Neural cell (in vitro differentiated cells): ENCODE data around the gene ANXA6. TPM values are rescaled to one million over a fixed set of nuclear protein-coding genes. Genes with fewer than 3 reads are reported as not detected.

ENCODE experiments used
- H2AFZ ChIP-seq: fragments of 200-600, 300-800 bp; sonication (generic), shearing (Covaris generic); 2 replicates; pipeline ENCODE4 v1.6.0; 2014; ENCODE audit warnings: low read depth, mild to moderate bottlenecking, antibody characterized with exemption, low read length, moderate library complexity
- H3F3A ChIP-seq: fragments of 200-600 bp; shearing (Covaris generic); 2 replicates; pipeline ENCODE4 v1.6.1; 2016; ENCODE audit warnings: mild to moderate bottlenecking, moderate library complexity, mixed read lengths, antibody characterized with exemption, low read length; ENCODE audit not compliant: insufficient read depth, poor library complexity, severe bottlenecking
- H3K27ac ChIP-seq: fragments of 200-600, 300-800 bp; sonication (generic), shearing (Covaris generic); 2 replicates; pipeline ENCODE4 v1.5.1; 2014; ENCODE audit warnings: mild to moderate bottlenecking, low read length, moderate library complexity
- H3K27me3 ChIP-seq: fragments of 300-800, 200-600 bp; sonication (generic), shearing (Covaris generic); 2 replicates; pipeline ENCODE4 v1.6.0; 2014; ENCODE audit warnings: mild to moderate bottlenecking, low read depth, low read length, moderate library complexity; ENCODE audit not compliant: insufficient read depth
- H3K36me3 ChIP-seq: fragments of 300-800, 200-600 bp; sonication (generic), shearing (Covaris generic); 2 replicates; pipeline ENCODE4 v1.5.1; 2014; ENCODE audit warnings: mild to moderate bottlenecking, antibody characterized with exemption, low read length, moderate library complexity; ENCODE audit not compliant: insufficient read depth
- H3K4me2 ChIP-seq: fragments of 300-800, 200-600 bp; sonication (generic), shearing (Covaris generic); 2 replicates; pipeline ENCODE4 v1.6.0; 2014; ENCODE audit warnings: mild to moderate bottlenecking, low read length
- H3K4me3 ChIP-seq: fragments of 300-800, 200-600 bp; sonication (generic), shearing (Covaris generic); 2 replicates; pipeline ENCODE4 v1.5.1; 2014; ENCODE audit warnings: mild to moderate bottlenecking, low read length, moderate library complexity
- H3K79me2 ChIP-seq: fragments of 200-600 bp; shearing (Covaris generic); replicated peaks from 2 replicates; pipeline ENCODE4 v1.6.0; 2014; ENCODE audit warnings: mild to moderate bottlenecking, low read length, moderate library complexity; ENCODE audit not compliant: insufficient read depth
- H3K9ac ChIP-seq: fragments of 300-800, 200-600 bp; sonication (generic), shearing (Covaris generic); 2 replicates; pipeline ENCODE4 v1.6.1; 2016; ENCODE audit warnings: mild to moderate bottlenecking, low read length, mixed read lengths
- H3K9me2 ChIP-seq: fragments of 200-600 bp; shearing (Covaris generic); 2 replicates; pipeline ENCODE4 v1.6.1; 2016; ENCODE audit warnings: mild to moderate bottlenecking, low read length, mixed read lengths; ENCODE audit not compliant: insufficient read depth
- H3K9me3 ChIP-seq: fragments of 200-600, 300-800 bp; sonication (generic), shearing (Covaris generic); 2 replicates; pipeline ENCODE4 v1.6.1; 2016; ENCODE audit warnings: mild to moderate bottlenecking, mixed run types, low read length, moderate library complexity, mixed read lengths
- H4K20me1 ChIP-seq: fragments of 200-600 bp; shearing (Covaris generic); 2 replicates; pipeline ENCODE4 v1.6.1; 2016; ENCODE audit warnings: mild to moderate bottlenecking, mixed run types; ENCODE audit not compliant: insufficient read depth
- CTCF ChIP-seq: fragments of 450-650 bp; IDR thresholded peaks from 2 replicates; pipeline ENCODE4 v1.5.1; 2014; ENCODE audit warnings: antibody characterized with exemption, mild to moderate bottlenecking, moderate library complexity; ENCODE audit not compliant: poor library complexity, severe bottlenecking
- EP300 ChIP-seq: fragments of 450-650 bp; conservative IDR thresholded peaks from 2 replicates; pipeline ENCODE4 v1.6.1; 2014; ENCODE audit warnings: antibody characterized with exemption, mild to moderate bottlenecking, moderate library complexity; ENCODE audit not compliant: poor library complexity, severe bottlenecking
- EZH2 ChIP-seq: fragments of 200-600, 300-800 bp; shearing (Covaris generic), sonication (generic); IDR thresholded peaks from 2 replicates; pipeline ENCODE4 v1.6.1; 2014; ENCODE audit warnings: antibody characterized with exemption, low read length, borderline replicate concordance, mild to moderate bottlenecking; ENCODE audit not compliant: insufficient read depth, poor library complexity, severe bottlenecking
- MXI1 ChIP-seq: fragments of 450-650 bp; conservative IDR thresholded peaks from 2 replicates; pipeline ENCODE4 v1.6.1; 2014; ENCODE audit warnings: antibody characterized with exemption, mild to moderate bottlenecking; ENCODE audit not compliant: poor library complexity, severe bottlenecking
- POLR2AphosphoS5 ChIP-seq: IDR thresholded peaks from 2 replicates; pipeline ENCODE4 v1.6.1; 2012
- RAD21 ChIP-seq: fragments of 450-650 bp; conservative IDR thresholded peaks from 2 replicates; pipeline ENCODE4 v1.6.1; 2014; ENCODE audit warnings: antibody characterized with exemption, mild to moderate bottlenecking, moderate library complexity
- REST ChIP-seq: IDR thresholded peaks from 2 replicates; pipeline ENCODE4 v1.6.1; 2012; ENCODE audit warnings: borderline replicate concordance
- SMC3 ChIP-seq: fragments of 450-650 bp; conservative IDR thresholded peaks from 2 replicates; pipeline ENCODE4 v1.6.1; 2014; ENCODE audit warnings: antibody characterized with exemption, mild to moderate bottlenecking, moderate library complexity; ENCODE audit not compliant: poor library complexity
- TAF1 ChIP-seq: IDR thresholded peaks from 2 replicates; pipeline ENCODE4 v1.6.1; 2012; ENCODE audit warnings: low read depth
- polyA plus RNA-seq: library from polyadenylated mRNA; depleted of rRNA; stranded (reverse); fragments of >200 nt; gene quantifications from 2 replicates; pipeline ENCODE4 v1.2.3, GENCODE V29; 2014

ANXA6 gene
- polyA plus RNA-seq, 1 donor from 2014 or later, result 27.5 TPM

DNA sequence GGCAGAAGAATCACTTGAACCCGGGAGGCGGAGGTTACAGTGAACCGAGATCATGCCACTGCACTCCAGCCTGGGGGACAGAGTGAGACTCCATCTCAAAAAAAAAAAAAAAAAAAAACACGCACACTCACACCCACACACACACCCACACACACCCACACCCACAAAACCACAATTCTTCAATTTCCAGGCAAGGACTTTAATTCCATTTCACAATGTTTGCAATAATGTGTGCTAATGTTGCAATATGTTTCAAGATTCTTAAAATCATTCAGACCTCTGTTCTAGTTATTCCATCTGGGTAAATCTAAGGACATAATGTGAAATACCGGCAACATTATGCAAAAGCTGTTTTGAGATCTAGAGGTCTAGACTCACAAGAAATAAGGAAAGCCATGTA, 38.0 kb upstream of the ANXA6 start:
- H4K20me1 ChIP-seq, result no peaks in the 10 kb centered on the region
- H2AFZ ChIP-seq, result no peak overlapping the region
- H3K36me3 ChIP-seq, result no peaks in the 10 kb centered on the region
- no peak overlapping the region for H3K9ac ChIP-seq
- H3K79me2 ChIP-seq, result no peaks in the 10 kb centered on the region
- no peak overlapping the region for H3K27ac ChIP-seq
- H3K9me2 ChIP-seq, result no peaks in the 10 kb centered on the region
- no peak overlapping the region for H3K4me3 ChIP-seq
- TF ChIP-seq REST (no peak), EZH2 (no peak), CTCF (no peak), TAF1 (no peak), RAD21 (no peak)
- no peaks in the 10 kb centered on the region for H3K27me3 ChIP-seq
- no peaks in the 10 kb centered on the region for H3K9me3 ChIP-seq
- H3F3A ChIP-seq, result no peaks in the 10 kb centered on the region
- no peak overlapping the region for H3K4me2 ChIP-seq

DNA sequence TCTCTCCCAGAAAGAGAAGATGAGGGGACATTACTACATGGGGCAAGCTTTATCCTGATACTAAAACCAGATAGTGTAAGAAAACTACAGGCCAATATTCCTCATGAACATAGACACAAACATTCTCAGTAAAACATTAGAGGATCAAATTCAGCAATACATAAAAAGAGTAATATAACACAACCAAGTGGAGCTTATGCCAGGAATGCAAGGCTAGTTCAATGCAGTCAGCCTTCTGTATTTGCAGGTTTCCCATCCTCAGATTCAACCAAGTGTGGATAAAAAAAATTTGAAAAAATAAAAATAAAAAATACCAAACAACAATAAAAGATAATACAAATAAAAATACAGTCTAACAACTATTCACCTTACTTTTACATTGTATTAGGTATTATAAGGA, 35.0 kb upstream of the ANXA6 start:
- Histone ChIP-seq H3K27ac (no peak overlapping the region), H2AFZ (no peak overlapping the region), H4K20me1 (no peaks in the 10 kb centered on the region), H3K4me3 (no peak overlapping the region), H3K79me2 (no peaks in the 10 kb centered on the region), H3K9me2 (no peaks in the 10 kb centered on the region), H3F3A (no peaks in the 10 kb centered on the region), H3K9me3 (no peaks in the 10 kb centered on the region), H3K9ac (no peak overlapping the region), H3K27me3 (no peaks in the 10 kb centered on the region), H3K36me3 (no peaks in the 10 kb centered on the region), H3K4me2 (no peak overlapping the region)
- no peak for TF ChIP-seq TAF1

DNA sequence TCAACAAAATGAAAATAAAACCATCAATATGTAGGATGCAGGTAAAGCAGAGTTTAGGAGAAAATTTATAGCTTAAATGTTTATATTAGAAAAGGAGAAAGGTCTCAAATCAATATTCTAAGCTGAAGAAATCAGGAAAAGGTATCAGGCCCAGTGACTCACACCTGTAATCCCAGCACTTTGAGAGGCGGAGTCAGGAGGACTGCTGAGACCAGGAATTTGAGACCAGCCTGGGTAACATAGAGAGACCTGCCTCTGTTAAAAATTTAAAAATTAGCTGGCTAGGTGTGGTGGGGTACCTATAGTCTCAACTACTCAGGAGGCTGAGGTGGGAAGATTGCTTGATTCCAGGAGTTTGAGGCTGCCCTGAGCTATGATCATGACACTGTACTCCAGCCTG, 34.1 kb upstream of the ANXA6 start:
- Histone ChIP-seq H3K9me3 (no peaks in the 10 kb centered on the region), H3K9me2 (no peaks in the 10 kb centered on the region), H3K4me2 (no peak overlapping the region), H3K36me3 (no peaks in the 10 kb centered on the region), H3F3A (no peaks in the 10 kb centered on the region), H2AFZ (no peak overlapping the region), H3K79me2 (no peaks in the 10 kb centered on the region), H3K9ac (no peak overlapping the region), H4K20me1 (no peaks in the 10 kb centered on the region), H3K27me3 (no peaks in the 10 kb centered on the region), H3K4me3 (no peak overlapping the region), H3K27ac (no peak overlapping the region)
- TF ChIP-seq REST, result no peak
- no peak for TF ChIP-seq EP300
- TF ChIP-seq CTCF, result no peak
- no peak for TF ChIP-seq RAD21
- TF ChIP-seq EZH2, result no peak
- no peak for TF ChIP-seq TAF1
- no peak for TF ChIP-seq POLR2AphosphoS5
- no peak for TF ChIP-seq SMC3
- no peak for TF ChIP-seq MXI1
